CD4-positive, alpha-beta T cell treated with Interleukin-6 for 4 hours (primary cell): Measurements from ENCODE around the gene IRAK1.

Source experiments
- DNase-seq: peaks from one replicate; pipeline ENCODE4 v3.0.0-alpha.2; 2020; ENCODE audit warnings: mixed read lengths

IRAK1 gene

GRCh38 chrX:153969904-153970356 is 49.8 kb downstream of the IRAK1 start:
- DNase-seq: no peak

DNA sequence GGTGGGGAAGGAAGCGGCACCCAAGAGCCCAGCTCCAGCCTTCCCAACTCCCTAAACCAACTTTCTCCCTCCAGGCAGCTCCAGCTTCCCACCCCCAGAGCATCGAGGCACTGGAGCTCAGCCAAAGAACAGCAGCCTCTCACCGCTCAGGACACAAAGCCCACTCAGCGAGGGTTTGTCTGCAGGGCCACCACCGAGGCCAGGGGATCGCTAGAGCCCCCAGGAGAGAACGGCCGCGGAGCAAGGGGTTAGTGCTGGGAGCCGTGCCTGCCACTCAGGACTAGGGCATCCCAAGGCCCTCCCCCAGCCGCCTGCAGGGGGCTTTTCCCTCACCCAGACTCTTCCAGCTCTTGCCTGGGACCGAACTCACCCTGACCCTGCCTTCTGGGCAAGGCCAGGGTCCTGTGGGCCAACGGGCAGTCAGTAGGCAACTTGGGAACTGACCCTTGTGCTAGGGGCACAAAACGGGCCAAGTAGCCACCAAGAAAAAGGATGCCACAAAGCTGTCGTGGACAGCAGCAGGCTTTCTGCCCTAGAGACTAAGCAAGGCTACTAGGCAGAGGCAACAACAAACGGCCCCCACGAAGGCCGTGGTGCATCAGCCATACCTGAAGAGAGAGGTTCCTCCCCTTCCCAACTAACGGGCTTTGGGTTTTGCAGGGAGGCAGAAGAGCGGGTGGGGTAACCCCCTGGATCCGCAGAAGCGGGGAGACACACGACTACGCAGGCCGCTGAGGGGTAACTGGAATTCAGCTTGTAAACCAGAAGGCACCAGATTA is 50.4 kb downstream of the IRAK1 start:
- DNase-seq: peak; percentile 13

GRCh38 chrX:153968754-153969124 is 51.0 kb downstream of the IRAK1 start:
- peak; percentile 68 for DNase-seq

DNA sequence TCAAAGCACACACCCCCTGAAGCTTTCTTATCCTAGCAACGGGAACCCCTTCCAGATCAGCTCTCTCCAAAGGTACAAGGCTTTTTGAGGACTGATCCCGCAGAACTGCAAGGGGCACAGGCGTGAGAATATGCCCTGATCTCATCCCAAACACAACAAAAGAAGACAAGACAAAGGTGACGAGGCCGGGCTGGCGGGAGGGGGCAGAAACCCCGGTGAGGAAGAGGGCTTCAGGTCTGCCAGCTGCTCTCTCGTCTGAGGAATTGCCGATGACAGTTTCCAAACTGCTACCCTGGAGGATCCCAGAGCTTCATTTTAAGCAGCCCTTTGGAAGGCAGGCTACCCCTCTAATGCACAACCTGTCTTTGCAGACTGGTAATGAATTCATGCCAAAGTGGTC is 51.4 kb downstream of the IRAK1 start:
- peak; percentile 24 for DNase-seq

GRCh38 chrX:153967536-153968224 is 52.0 kb downstream of the IRAK1 start:
- peak; percentile 53 for DNase-seq

GRCh38 chrX:153966841-153967535 is 52.7 kb downstream of the IRAK1 start:
- no peak for DNase-seq

DNA sequence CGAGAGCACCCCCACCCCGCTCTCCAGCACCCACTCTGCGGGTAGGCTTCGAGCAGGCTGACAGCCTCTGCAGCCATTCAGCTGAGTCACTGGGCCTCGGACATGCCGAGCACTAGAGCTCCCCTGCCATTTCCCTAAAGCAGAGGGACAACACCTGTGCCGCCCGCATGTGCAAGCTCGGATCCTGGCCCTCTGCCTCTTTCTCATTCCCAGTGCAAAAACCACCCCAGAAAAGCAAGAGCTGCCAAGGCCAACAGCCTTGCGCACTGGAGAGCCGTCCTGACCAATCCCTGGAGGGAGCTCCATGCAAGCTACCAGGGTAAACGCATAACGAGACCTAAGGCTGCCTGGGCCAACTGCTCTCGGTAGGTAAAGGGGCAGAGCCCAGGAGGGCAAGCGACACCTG is 53.4 kb downstream of the IRAK1 start:
- DNase-seq: no peak

- no peak for DNase-seq
These were observed 54.3 kb downstream of the IRAK1 start for GRCh38 chrX:153965406-153965805.

DNA sequence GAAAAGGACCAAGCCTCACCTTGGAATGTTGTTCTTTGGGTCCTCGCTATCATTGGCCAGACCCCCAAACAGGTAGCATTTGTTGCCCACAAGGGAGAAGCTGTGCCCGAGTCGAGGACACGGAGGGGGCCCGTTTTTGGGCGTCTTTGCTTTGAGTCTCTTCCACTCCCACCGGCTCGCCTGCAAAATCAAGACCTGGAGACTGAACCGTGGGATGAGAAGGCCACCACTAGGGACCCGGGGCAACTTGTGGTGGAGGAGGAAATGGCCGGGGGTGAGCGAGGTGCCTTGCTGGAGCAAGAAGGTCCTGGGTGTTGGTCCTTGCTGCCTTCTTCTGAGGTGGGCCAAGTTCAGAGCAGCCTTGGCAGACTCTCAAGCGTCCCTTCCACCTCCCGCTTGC is 55.6 kb downstream of the IRAK1 start:
- no peak for DNase-seq

DNA sequence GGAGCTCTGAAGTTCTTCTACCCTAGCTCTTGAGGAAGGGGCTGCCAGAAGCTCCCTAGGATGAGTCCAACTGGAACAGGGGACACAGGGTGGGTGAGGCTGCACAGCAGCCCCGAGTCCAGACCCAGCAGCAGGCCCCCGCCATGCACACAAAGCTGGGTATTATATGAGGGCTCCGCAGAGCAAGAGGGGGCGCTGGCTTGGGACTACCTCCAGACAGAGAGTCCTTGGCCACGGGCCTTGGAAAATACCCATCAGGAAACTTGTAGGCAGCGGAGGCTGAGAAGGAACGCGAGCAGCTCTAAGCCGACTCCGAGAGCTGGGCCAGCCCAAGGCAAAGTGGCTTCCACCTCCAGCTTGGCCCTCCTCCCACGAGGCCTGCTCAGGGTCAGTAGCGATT is 56.2 kb downstream of the IRAK1 start:
- DNase-seq: no peak

DNA sequence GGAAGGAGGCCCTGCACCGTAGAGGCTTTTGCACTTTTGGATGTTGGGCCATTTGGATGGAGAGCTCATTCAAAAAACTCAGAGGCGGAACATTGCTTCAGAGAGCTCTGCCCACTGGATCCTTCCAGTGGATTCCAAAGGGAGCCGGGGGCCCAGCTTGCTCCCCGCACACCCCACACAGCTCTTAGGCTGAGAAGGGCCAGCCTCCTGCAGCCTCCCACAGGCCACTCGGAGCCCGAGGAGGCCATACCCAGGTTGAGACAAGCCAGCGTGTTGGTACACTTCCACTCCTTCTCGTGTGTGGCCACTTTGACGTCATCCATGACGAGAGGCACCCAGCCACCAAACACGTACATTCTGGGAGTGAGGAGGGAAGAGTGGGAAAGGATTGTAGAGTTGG is 58.4 kb downstream of the IRAK1 start:
- DNase-seq: no peak

GRCh38 chrX:153960786-153961185 is 58.9 kb downstream of the IRAK1 start:
- DNase-seq: peak; percentile 1
